Mesenchymal stem cell (in vitro differentiated cells and primary cell): ENCODE results near the gene SKIL.
A peak's percentile ranks its signal among the peaks of the same experiment; 100 is the strongest.

ENCODE experiments used
- DNase-seq: peaks from one replicate; pipeline ENCODE4 v3.0.0-alpha.2; 2013
- H2AFZ ChIP-seq: one replicate; pipeline ENCODE4 v1.6.1; 2013; ENCODE audit warnings: low read depth, mild to moderate bottlenecking, control low read depth, inconsistent platforms, low read length, moderate library complexity
- H2AK5ac ChIP-seq: 2 replicates; pipeline ENCODE4 v1.6.1; 2013; ENCODE audit warnings: low read length, moderate library complexity, mild to moderate bottlenecking, inconsistent platforms; ENCODE audit not compliant: severe bottlenecking
- H2BK120ac ChIP-seq: one replicate; pipeline ENCODE4 v1.6.1; 2013; ENCODE audit warnings: low read depth, mild to moderate bottlenecking, inconsistent platforms, low read length, moderate library complexity
- H2BK12ac ChIP-seq, 2 experiments: one replicate each; pipeline ENCODE4 v1.6.1; 2013; ENCODE audit warnings: inconsistent platforms in 2 of 2, low read length in 2 of 2, mild to moderate bottlenecking in 2 of 2, moderate library complexity in 2 of 2, control low read depth in 1 of 2
- H2BK15ac ChIP-seq: one replicate; pipeline ENCODE4 v1.6.1; 2013; ENCODE audit warnings: mild to moderate bottlenecking, low read depth, inconsistent platforms; ENCODE audit not compliant: poor library complexity, severe bottlenecking
- H2BK5ac ChIP-seq: 2 replicates; pipeline ENCODE4 v1.6.1; 2013; ENCODE audit warnings: low read depth, mild to moderate bottlenecking, low read length, control low read depth, inconsistent platforms; ENCODE audit not compliant: poor library complexity, severe bottlenecking
- H3K14ac ChIP-seq, 2 experiments: one replicate each; pipeline ENCODE4 v1.6.1; 2013; ENCODE audit warnings: inconsistent platforms in 2 of 2, low read length in 2 of 2, control low read depth in 1 of 2, mild to moderate bottlenecking in 1 of 2, moderate library complexity in 1 of 2
- H3K18ac ChIP-seq, 2 experiments: one replicate each; pipeline ENCODE4 v1.6.1; 2013; ENCODE audit warnings: inconsistent platforms in 2 of 2, low read length in 2 of 2, control low read depth in 1 of 2, low read depth in 1 of 2, mild to moderate bottlenecking in 1 of 2
- H3K23ac ChIP-seq, 2 experiments: one replicate each; pipeline ENCODE4 v1.6.1; 2013; ENCODE audit warnings: inconsistent platforms in 2 of 2, low read length in 2 of 2, mild to moderate bottlenecking in 2 of 2, moderate library complexity in 2 of 2, control low read depth in 1 of 2
- H3K27ac ChIP-seq: 2 replicates; pipeline ENCODE4 v1.5.1; 2013; ENCODE audit warnings: mild to moderate bottlenecking, moderate library complexity, low read length, control low read depth, inconsistent platforms; ENCODE audit not compliant: poor library complexity, severe bottlenecking
- H3K27me3 ChIP-seq, 2 experiments: 2 replicates each; pipeline versions ENCODE4 v1.6.1 to v1.7.0; 2013; ENCODE audit warnings: low read length in 2 of 2, mild to moderate bottlenecking in 2 of 2, moderate library complexity in 2 of 2, control low read depth in 1 of 2, inconsistent platforms in 1 of 2; ENCODE audit not compliant: control insufficient read depth in 1 of 2, insufficient read depth in 1 of 2
- H3K36me3 ChIP-seq, 2 experiments: 2 replicates each; pipeline versions ENCODE4 v1.6.1 to v1.7.0; 2013; ENCODE audit warnings: low read length in 2 of 2, control low read depth in 1 of 2, inconsistent platforms in 1 of 2, low read depth in 1 of 2, mild to moderate bottlenecking in 1 of 2; ENCODE audit not compliant: insufficient read depth in 2 of 2, control insufficient read depth in 1 of 2
- H3K4ac ChIP-seq, 2 experiments: one replicate each; pipeline ENCODE4 v1.6.1; 2013; ENCODE audit warnings: inconsistent platforms in 2 of 2, low read length in 2 of 2, mild to moderate bottlenecking in 2 of 2, moderate library complexity in 2 of 2, control low read depth in 1 of 2, low read depth in 1 of 2
- H3K4me1 ChIP-seq: 2 replicates; pipeline ENCODE4 v1.6.1; 2013; ENCODE audit warnings: low read depth, low read length, control low read depth; ENCODE audit not compliant: control insufficient read depth, insufficient read depth
- H3K4me2 ChIP-seq: 2 replicates; pipeline ENCODE4 v1.6.1; 2013; ENCODE audit warnings: low read length, mild to moderate bottlenecking, inconsistent platforms; ENCODE audit not compliant: poor library complexity, severe bottlenecking
- H3K4me3 ChIP-seq, 2 experiments: 2 replicates each; pipeline versions ENCODE4 v1.5.1 to v1.7.0; 2013; ENCODE audit warnings: low read length in 2 of 2, mild to moderate bottlenecking in 2 of 2, control low read depth in 1 of 2, low read depth in 1 of 2; ENCODE audit not compliant: insufficient read depth in 1 of 2
- H3K79me1 ChIP-seq: replicated peaks from 2 replicates; pipeline ENCODE4 v1.6.1; 2013; ENCODE audit warnings: mild to moderate bottlenecking, control low read depth, low read length, inconsistent platforms; ENCODE audit not compliant: poor library complexity, severe bottlenecking
- H3K9ac ChIP-seq: 2 replicates; pipeline ENCODE4 v1.7.0; 2013; ENCODE audit warnings: mild to moderate bottlenecking, low read length, moderate library complexity
- H3K9me3 ChIP-seq: 2 replicates; pipeline ENCODE4 v1.7.0; 2013; ENCODE audit warnings: mild to moderate bottlenecking, low read length; ENCODE audit not compliant: control insufficient read depth
- H4K8ac ChIP-seq: one replicate; pipeline ENCODE4 v1.6.1; 2013; ENCODE audit warnings: inconsistent platforms, mild to moderate bottlenecking, low read length, moderate library complexity
- H4K91ac ChIP-seq: one replicate; pipeline ENCODE4 v1.6.1; 2013; ENCODE audit warnings: mild to moderate bottlenecking, low read length, inconsistent platforms
- WGBS: methylation state at CpG from one replicate; pipeline ENCODE4 v1.1.7; 2013; ENCODE audit warnings: mixed read lengths; 5-methylcytosine and 5-hydroxymethylcytosine counted together

SKIL gene

DNA sequence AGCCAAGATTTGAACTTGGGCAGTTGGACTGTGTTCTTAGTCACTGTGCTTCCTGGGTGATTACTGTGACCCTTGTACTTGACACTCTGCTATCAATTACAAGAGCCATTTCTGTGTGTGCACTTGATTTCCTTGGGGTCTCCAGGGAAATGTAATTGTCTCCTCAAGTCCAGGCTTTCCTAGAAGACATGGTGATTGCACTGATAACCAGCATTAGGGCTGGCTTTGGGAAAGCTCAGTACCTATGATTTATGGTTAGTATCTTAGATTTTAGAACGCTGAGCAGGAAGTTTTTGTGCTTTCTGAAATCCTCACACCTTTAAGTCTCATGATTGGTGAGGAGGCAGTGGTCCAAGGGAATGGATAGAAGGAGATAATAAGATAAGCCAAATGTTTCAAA lies 59.6 kb downstream of the SKIL start:
- H2BK15ac ChIP-seq, result no peak overlapping the region
- no peak overlapping the region for H3K18ac ChIP-seq
- no peak overlapping the region for H4K91ac ChIP-seq
- H3K4me3 ChIP-seq, result no peak overlapping the region
- no peak overlapping the region for H2BK120ac ChIP-seq
- no peak for DNase-seq
- peaks cover 2% of the 10 kb centered on the region for H3K4me1 ChIP-seq
- H2BK5ac ChIP-seq, result no peak overlapping the region
- peak overlapping the region in 1 of 2 experiments; percentile 58 for H2BK12ac ChIP-seq
- no peak overlapping the region for H4K8ac ChIP-seq
- no peak overlapping the region for H3K14ac ChIP-seq
- WGBS, result 38% methylated on average over 1 of the region's 1 CpG
- no peaks in the 10 kb centered on the region for H3K27me3 ChIP-seq
- peaks cover 17 to 19% of the 10 kb centered on the region in 2 experiments for H3K36me3 ChIP-seq
- no peaks in the 10 kb centered on the region for H3K9me3 ChIP-seq
- H3K9ac ChIP-seq, result no peak overlapping the region
- H3K4me2 ChIP-seq, result no peak overlapping the region
- no peak overlapping the region for H3K4ac ChIP-seq
- no peak overlapping the region for H2AFZ ChIP-seq
- no peak overlapping the region for H2AK5ac ChIP-seq
- H3K79me1 ChIP-seq, result no peaks in the 10 kb centered on the region
- no peak overlapping the region for H3K27ac ChIP-seq
- no peak overlapping the region for H3K23ac ChIP-seq

GRCh38 chr3:170418422-170419398 lies 61.2 kb downstream of the SKIL start, which contains the start of gene CLDN11:
CLDN11 (plus strand) TSS chr3:170418868; CDS start chr3:170419067, 199 bp downstream.
- Histone ChIP-seq H3K23ac (peak within 1 kb of the TSS in 1 of 2 experiments; percentile 14), H2AFZ (no peak within 1 kb of the TSS), H2BK15ac (peak within 1 kb of the TSS; percentile 82), H2BK5ac (no peak within 1 kb of the TSS), H3K4ac (peak within 1 kb of the TSS; percentile 46 to 76), H3K4me1 (peaks cover 3% of the 10 kb centered on the region), H3K14ac (peak within 1 kb of the TSS in 1 of 2 experiments; percentile 9), H2BK12ac (peak within 1 kb of the TSS; percentile 6 to 75), H3K9ac (peak within 1 kb of the TSS; percentile 94), H2BK120ac (no peak within 1 kb of the TSS), H3K36me3 (peaks cover 22 to 31% of the 10 kb centered on the region in 2 experiments), H3K27ac (no peak within 1 kb of the TSS), H3K18ac (peak within 1 kb of the TSS; percentile 38 to 71), H2AK5ac (no peak within 1 kb of the TSS), H3K9me3 (no peaks in the 10 kb centered on the region), H3K4me3 (peak within 1 kb of the TSS in 1 of 2 experiments; percentile 93), H4K91ac (peak within 1 kb of the TSS; percentile 64), H3K27me3 (no peaks in the 10 kb centered on the region), H3K79me1 (no peaks in the 10 kb centered on the region), H4K8ac (peak within 1 kb of the TSS; percentile 27), H3K4me2 (no peak within 1 kb of the TSS)
- WGBS, result 56% methylated on average over 79 of the region's 79 CpGs
- DNase-seq, result peak; percentile 49

DNA sequence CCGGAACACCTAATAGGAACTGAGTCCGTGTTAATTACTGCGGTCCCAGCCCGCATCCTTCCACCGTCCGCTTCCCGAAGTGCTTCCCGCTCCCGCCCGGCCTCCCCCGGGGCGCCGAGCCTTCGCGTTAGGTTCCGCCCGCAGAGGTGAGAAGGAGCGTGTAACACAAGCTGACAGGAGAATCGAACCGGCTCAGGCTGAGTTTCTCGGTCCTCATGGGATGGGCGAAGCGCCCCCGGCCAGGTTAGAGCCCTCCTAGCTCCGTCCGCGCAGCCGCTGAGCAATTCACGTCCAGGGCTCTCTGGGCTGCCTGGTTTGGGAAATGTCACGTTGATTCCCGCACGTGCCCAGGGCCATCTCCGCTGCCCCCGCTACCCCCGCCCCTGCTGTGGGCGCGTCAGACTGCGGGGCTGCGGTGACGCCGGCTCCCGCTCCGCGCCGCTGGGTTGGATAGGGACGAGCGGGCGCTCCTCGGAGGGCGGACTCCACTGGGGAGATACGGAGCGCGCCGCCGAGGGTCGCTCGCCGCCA lies 62.1 kb downstream of the SKIL start:
- peak; percentile 60 for DNase-seq
- H3K4me2 ChIP-seq, result no peak overlapping the region
- peak overlapping the region; percentile 38 to 71 for H3K18ac ChIP-seq
- no peak overlapping the region for H3K14ac ChIP-seq
- peak overlapping the region; percentile 82 for H2BK15ac ChIP-seq
- H3K27me3 ChIP-seq, result no peaks in the 10 kb centered on the region
- peak overlapping the region in 1 of 2 experiments; percentile 14 for H3K23ac ChIP-seq
- H2BK120ac ChIP-seq, result no peak overlapping the region
- WGBS, result 62% methylated on average over 58 of the region's 58 CpGs
- no peak overlapping the region for H2AK5ac ChIP-seq
- no peak overlapping the region for H3K27ac ChIP-seq
- H3K4me3 ChIP-seq, result peak overlapping the region in 1 of 2 experiments; percentile 93
- H2AFZ ChIP-seq, result no peak overlapping the region
- H3K79me1 ChIP-seq, result no peaks in the 10 kb centered on the region
- no peak overlapping the region for H3K4ac ChIP-seq
- no peaks in the 10 kb centered on the region for H3K9me3 ChIP-seq
- peak overlapping the region; percentile 94 for H3K9ac ChIP-seq
- peak overlapping the region; percentile 7 for H4K8ac ChIP-seq
- peaks cover 22 to 41% of the 10 kb centered on the region in 2 experiments for H3K36me3 ChIP-seq
- no peak overlapping the region for H2BK5ac ChIP-seq
- peaks cover 3% of the 10 kb centered on the region for H3K4me1 ChIP-seq
- no peak overlapping the region for H4K91ac ChIP-seq
- H2BK12ac ChIP-seq, result peak overlapping the region in 1 of 2 experiments; percentile 6

DNA sequence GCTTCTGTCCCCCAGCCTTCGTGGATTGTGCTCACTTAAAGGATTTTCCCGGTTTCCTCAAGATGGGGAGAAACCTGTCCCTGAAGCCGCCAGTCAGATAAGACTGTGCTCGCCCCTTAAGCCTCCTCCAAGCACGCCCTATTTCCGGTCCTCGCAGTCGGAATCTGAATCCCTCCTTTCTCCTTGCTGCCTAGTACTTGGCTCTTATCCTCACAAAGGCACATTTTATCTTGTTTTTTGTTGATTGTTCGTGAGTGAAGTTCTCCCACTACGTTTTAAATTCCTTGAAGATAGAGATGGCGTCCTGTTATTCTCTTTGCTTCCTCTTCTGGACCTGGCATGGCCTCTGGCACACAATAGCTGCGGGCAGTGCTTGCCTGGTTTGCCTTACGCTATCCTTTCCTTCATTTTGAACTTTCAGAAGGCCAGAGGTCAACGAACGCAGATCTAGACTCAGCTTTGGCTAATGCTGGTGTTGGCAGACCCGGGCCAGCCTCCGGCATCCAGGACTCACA lies 62.8 kb downstream of the SKIL start:
- Histone ChIP-seq H3K27ac (no peak overlapping the region), H2BK5ac (no peak overlapping the region), H4K8ac (peak overlapping the region; percentile 27), H2BK12ac (peak overlapping the region; percentile 6 to 22), H3K9me3 (no peaks in the 10 kb centered on the region), H2BK15ac (no peak overlapping the region), H3K4me1 (peaks cover 3% of the 10 kb centered on the region), H3K18ac (peak overlapping the region; percentile 14 to 40), H3K23ac (no peak overlapping the region), H3K4ac (peak overlapping the region in 1 of 2 experiments; percentile 26), H3K27me3 (no peaks in the 10 kb centered on the region), H2AFZ (peak overlapping the region; percentile 19), H2AK5ac (no peak overlapping the region), H2BK120ac (no peak overlapping the region), H3K79me1 (no peaks in the 10 kb centered on the region), H4K91ac (peak overlapping the region; percentile 30), H3K36me3 (peaks cover 22 to 48% of the 10 kb centered on the region in 2 experiments), H3K4me3 (peak overlapping the region in 1 of 2 experiments; percentile 93), H3K9ac (peak overlapping the region; percentile 94), H3K14ac (no peak overlapping the region), H3K4me2 (no peak overlapping the region)
- DNase-seq, result peak; percentile 40
- WGBS, result 77% methylated on average over 17 of the region's 17 CpGs
